Nephron (organoid): ENCODE data around the gene KRTAP12-2.

ENCODE experiments used
- H3K27ac Mint-ChIP-seq, 3 experiments: 2 replicates each; pipeline ENCODE4 v1.8.0; 2020; ENCODE audit warnings: mixed read lengths in 3 of 3, mild to moderate bottlenecking in 2 of 3, moderate library complexity in 1 of 3
- H3K27me3 Mint-ChIP-seq: 2 replicates; pipeline ENCODE4 v1.8.0; 2021; ENCODE audit warnings: low read depth, mild to moderate bottlenecking, moderate library complexity, mixed read lengths
- H3K36me3 Mint-ChIP-seq: 2 replicates; pipeline ENCODE4 v1.8.0; 2020; ENCODE audit warnings: low read depth, mixed read lengths
- H3K4me1 Mint-ChIP-seq: 2 replicates; pipeline ENCODE4 v1.8.0; 2020; ENCODE audit warnings: mixed read lengths
- H3K4me3 Mint-ChIP-seq, 3 experiments: 2 replicates each; pipeline ENCODE4 v1.8.0; 2020; ENCODE audit warnings: mild to moderate bottlenecking in 3 of 3, mixed read lengths in 3 of 3, moderate library complexity in 2 of 3
- H3K9me3 Mint-ChIP-seq: 2 replicates; pipeline ENCODE4 v1.8.0; 2020; ENCODE audit warnings: mixed read lengths
- TF ChIP-seq, protein P1 (sequence below), 3 experiments: fragments of 200-600 bp; sonication (generic); IDR thresholded peaks; one replicate each; pipeline ENCODE4 v1.5.0; 2021; ENCODE audit warnings: antibody characterized with exemption in 3 of 3; ENCODE audit not compliant: unreplicated experiment in 3 of 3

KRTAP12-2 gene

GRCh38 chr21:44653656-44654575 lies 12.8 kb downstream of the KRTAP12-2 start:
- TF ChIP-seq, protein P1, sequence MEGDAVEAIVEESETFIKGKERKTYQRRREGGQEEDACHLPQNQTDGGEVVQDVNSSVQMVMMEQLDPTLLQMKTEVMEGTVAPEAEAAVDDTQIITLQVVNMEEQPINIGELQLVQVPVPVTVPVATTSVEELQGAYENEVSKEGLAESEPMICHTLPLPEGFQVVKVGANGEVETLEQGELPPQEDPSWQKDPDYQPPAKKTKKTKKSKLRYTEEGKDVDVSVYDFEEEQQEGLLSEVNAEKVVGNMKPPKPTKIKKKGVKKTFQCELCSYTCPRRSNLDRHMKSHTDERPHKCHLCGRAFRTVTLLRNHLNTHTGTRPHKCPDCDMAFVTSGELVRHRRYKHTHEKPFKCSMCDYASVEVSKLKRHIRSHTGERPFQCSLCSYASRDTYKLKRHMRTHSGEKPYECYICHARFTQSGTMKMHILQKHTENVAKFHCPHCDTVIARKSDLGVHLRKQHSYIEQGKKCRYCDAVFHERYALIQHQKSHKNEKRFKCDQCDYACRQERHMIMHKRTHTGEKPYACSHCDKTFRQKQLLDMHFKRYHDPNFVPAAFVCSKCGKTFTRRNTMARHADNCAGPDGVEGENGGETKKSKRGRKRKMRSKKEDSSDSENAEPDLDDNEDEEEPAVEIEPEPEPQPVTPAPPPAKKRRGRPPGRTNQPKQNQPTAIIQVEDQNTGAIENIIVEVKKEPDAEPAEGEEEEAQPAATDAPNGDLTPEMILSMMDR (IDR thresholded peaks at IDR 0.05; ENCODE audit: unreplicated experiment in 3 of 3), result no peak
- H3K4me3 Mint-ChIP-seq, result no peak overlapping the region
- H3K27me3 Mint-ChIP-seq, result peaks cover 14% of the 10 kb centered on the region
- H3K4me1 Mint-ChIP-seq, result no peaks in the 10 kb centered on the region
- no peaks in the 10 kb centered on the region for H3K36me3 Mint-ChIP-seq
- H3K9me3 Mint-ChIP-seq, result peaks cover 34% of the 10 kb centered on the region
- no peak overlapping the region for H3K27ac Mint-ChIP-seq

DNA sequence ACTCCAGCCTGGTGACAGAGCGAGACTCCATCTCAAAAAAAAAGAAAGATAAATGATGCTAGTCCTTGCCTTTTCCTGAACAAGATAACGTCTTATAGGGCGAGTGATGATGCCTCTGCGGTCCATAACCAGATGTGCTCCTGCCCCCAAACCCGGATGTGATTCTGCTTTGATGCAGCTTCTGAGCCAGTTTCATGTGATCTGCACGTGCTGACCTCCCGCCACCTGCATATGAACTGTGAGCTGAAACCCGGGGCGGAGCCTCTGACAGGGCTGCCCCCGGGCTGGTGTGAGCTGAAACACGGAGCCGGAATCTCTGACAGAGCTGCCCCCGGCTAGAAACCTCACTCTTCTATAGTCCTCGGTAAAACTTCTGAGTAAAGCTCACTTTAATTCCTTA lies 13.6 kb downstream of the KRTAP12-2 start:
- TF ChIP-seq, protein P1 (IDR thresholded peaks at IDR 0.05; ENCODE audit: unreplicated experiment in 3 of 3), result no peak
- no peak overlapping the region for H3K27ac Mint-ChIP-seq
- no peaks in the 10 kb centered on the region for H3K4me1 Mint-ChIP-seq
- peaks cover 14% of the 10 kb centered on the region for H3K27me3 Mint-ChIP-seq
- H3K36me3 Mint-ChIP-seq, result no peaks in the 10 kb centered on the region
- H3K4me3 Mint-ChIP-seq, result no peak overlapping the region
- peaks cover 29% of the 10 kb centered on the region for H3K9me3 Mint-ChIP-seq

- H3K27ac Mint-ChIP-seq, result no peak overlapping the region
- peaks cover 3% of the 10 kb centered on the region for H3K36me3 Mint-ChIP-seq
- peaks cover 11% of the 10 kb centered on the region for H3K4me1 Mint-ChIP-seq
- no peak overlapping the region for H3K4me3 Mint-ChIP-seq
- H3K27me3 Mint-ChIP-seq, result peaks cover 18% of the 10 kb centered on the region
- peaks cover 17% of the 10 kb centered on the region for H3K9me3 Mint-ChIP-seq
- TF ChIP-seq, protein P1 (IDR thresholded peaks at IDR 0.05; ENCODE audit: unreplicated experiment in 3 of 3), result no peak
Observed at GRCh38 chr21:44650973-44651675, 15.6 kb downstream of the KRTAP12-2 start.

GRCh38 chr21:44650265-44650972 lies 16.3 kb downstream of the KRTAP12-2 start:
- H3K27me3 Mint-ChIP-seq, result peaks cover 18% of the 10 kb centered on the region
- TF ChIP-seq, protein P1 (IDR thresholded peaks at IDR 0.05; ENCODE audit: unreplicated experiment in 3 of 3), result no peak

DNA sequence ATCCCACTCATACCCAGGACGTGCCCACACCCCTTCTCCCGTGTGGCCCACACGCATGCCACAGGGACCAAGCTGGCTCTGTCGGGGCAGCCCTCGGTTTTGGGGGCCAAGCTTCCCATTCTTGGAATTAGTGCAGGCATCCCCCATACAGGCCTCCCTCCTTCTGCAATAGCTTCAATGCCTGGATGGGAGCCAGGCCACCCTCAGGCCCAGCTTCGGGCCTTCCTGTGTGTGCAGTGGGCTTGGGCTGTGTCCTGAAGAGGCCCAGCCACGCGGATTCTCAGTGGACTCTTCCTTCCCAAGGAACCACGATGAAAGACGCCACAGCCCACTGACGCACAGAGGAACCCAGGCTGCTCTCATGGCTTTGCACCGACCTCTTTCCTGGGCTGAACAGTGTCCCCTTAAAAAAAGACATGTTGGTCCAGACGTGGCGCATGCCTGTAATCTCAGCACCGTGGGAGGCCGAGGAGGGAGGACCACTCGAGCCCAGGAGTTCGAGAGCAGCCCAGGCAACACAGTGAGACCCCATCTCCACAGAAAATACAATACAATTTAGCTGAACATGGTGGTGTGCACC lies 17.1 kb downstream of the KRTAP12-2 start:
- Mint-ChIP-seq H3K36me3 (peaks cover 8% of the 10 kb centered on the region), H3K4me3 (no peak overlapping the region), H3K27ac (no peak overlapping the region), H3K4me1 (peaks cover 11% of the 10 kb centered on the region), H3K27me3 (peaks cover 18% of the 10 kb centered on the region), H3K9me3 (peaks cover 22% of the 10 kb centered on the region)
- TF ChIP-seq, protein P1 (IDR thresholded peaks at IDR 0.05; ENCODE audit: unreplicated experiment in 3 of 3), result no peak

More at GRCh38 chr21:44650265-44650972, 16.3 kb downstream of the KRTAP12-2 start:
- Mint-ChIP-seq H3K4me3 (no peak overlapping the region), H3K36me3 (peaks cover 3% of the 10 kb centered on the region), H3K4me1 (peaks cover 11% of the 10 kb centered on the region), H3K9me3 (peaks cover 17% of the 10 kb centered on the region), H3K27ac (no peak overlapping the region)
